Central memory CD4-positive, alpha-beta T cell (primary cell): ENCODE data around the gene NPIPA5.
"Not testable (repeated sequence)": the region's sequence is repeated elsewhere in the genome, so short reads cannot be mapped to it uniquely, and the experiment has no call there.

ENCODE experiments used
- DNase-seq: peaks from one replicate; pipeline ENCODE4 v3.0.0; 2022
- total RNA-seq, 3 experiments: gene quantifications; one replicate each; lab custom pipeline; 2026; lab: John Stamatoyannopoulos, UW

Gene NPIPA5
- 0.04 to 1.7 (median 0.11) reads per million in 3 experiments for total RNA-seq

DNA sequence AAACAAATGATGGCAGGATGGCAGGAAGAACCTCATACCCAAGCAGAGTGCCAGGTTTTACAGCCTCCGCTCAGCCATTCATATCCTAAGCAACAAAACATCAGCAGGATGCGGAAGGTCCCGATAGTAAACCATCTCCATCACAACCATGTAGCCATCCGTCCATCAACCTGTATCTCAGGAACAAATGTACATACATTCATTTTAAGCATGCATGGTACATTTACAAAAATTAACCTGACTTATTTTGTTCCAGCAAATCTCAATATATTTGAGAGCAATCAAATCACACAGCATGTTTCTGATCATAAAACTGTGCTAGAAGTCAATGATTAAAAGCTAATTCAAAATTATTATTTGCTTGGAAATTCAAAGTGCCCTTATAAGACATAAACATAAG is at the start of gene NPIPA5:
Gene NPIPA5, minus strand, starts transcription at position 101 of the 400 bp plus-strand sequence. Its CDS starts 0 bp downstream, at position 101.
- not testable (repeated sequence) for DNase-seq

DNA sequence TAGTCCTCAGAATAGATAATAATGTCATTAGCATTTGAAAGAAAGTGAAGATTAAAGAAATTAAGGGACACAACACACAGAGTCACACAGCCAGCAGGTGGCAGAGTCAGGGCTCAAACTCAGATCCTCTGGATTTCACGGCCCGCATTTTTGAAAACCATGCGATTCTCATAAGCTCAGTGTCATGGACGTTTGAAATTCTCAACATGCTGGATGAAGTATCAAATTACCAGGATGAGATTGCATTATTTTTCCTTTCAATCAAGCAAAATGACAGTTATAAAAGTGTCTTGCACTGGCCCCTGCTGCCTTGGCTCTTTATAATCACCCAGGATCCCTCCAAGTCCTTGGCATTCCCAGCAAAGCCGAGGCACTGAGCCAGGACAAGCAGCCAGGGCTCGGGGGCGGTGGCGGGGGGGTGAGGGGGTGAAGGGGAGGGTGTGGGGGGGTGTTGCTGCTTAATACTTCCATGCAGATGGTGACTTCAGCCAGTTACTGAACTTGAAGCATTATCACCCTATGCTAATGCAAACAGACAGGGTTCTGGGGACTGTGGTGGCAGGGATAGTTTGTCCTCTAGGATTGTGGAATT is 49.6 kb upstream of the NPIPA5 start:
- DNase-seq = peak; percentile 26

DNA sequence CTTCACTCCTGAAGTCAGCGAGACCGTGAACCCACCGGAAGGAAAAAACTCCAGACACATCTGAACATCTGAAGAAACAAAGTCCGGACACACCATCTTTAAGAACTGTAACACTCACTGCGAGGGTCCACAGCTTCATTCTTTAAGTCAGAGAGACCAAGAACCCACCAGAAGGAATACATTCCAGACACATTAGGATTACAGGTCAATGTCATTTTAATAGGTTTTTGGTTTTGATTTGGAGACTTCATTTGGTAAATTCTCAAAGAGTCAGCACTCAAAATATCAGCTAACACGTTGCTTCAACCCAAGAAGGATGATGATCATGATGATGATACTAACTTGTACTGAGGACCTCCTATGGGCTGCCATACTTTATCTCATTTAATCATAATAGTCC is 48.7 kb upstream of the NPIPA5 start:
- no peak for DNase-seq

DNA sequence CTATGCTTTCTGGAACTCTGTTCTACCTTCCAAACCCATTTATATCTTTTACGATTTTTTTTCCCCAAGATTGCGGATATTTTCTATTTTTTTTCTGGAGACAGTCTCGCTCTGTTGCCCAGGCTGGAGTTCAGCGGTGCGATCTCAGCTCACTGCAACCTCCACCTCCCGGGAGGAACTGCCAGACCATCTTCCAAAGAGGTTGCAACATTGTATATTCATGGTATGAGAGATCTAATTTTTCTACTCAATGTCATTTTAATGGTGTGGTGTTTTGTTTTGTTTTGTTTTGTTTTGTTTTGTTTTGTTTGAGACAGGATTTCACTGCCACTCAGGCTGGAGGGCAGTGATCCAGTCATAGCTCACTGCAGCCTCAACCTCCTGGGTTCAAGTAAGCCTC is 47.8 kb upstream of the NPIPA5 start:
- DNase-seq = no peak

GRCh38 chr16:15422222-15422621 is 44.1 kb upstream of the NPIPA5 start:
- DNase-seq = no peak

- not testable (repeated sequence) for DNase-seq
Measured at GRCh38 chr16:15421696-15422095, 43.6 kb upstream of the NPIPA5 start.

GRCh38 chr16:15418206-15418605 is 40.1 kb upstream of the NPIPA5 start:
- no peak for DNase-seq

DNA sequence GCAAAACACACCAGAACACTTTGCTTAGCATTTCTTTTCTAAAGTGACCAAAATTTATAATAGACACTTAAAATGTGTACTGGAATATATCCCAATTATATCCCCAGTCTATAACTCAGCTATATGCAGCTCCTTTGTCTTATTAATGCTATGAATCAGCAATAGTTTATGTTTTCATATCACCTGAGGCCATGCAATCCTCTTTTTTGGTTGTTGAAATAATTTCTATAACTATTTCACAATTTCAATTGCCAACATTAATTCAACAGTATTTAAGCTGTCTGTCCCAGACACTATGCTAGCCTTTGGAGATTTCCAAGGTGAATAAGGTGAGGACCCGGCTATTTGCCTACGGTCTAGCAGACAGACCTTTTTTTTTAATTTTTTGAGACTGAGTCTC is 39.1 kb upstream of the NPIPA5 start:
- no peak for DNase-seq

DNA sequence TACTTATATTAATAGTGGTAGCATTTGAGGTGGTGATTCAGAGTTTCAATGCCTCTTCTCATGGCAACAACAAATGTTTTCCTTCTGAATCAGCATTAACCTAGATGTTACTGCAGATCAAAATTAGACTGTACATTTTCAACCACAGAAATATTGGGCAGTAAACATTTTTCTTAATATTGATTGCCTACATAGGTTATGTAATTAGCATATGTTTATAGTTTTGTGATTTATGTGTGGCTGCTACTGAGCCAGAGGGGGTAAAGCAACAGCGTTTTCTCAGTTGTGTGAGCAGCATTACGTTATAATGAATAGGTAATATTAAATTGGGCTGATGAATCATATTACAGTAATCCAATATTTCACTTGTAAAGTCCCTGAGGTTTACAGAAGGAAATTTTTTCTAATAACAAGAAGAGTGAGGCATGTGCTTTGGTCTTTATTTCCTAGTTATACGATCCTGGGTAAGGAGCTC is 37.5 kb upstream of the NPIPA5 start:
- no peak for DNase-seq

DNA sequence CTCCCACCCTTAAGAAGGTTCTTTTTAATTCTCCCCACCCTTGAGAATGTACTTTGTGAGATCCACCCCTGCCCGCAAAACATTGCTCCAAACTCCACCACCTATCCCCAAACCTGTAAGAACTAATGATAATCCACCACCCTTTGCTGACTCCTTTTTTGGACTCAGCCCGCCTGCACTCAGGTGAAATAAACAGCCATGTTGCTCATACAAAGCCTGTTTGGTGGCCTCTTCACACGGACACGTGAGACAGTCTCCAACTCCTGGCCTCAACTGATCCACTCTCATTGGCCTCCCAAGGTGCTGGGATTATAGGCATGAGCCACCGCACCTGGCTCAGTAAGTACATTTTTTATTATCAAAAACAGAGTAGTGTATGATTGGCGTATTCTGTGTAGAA is 31.4 kb upstream of the NPIPA5 start:
- not testable (repeated sequence) for DNase-seq

- DNase-seq = not testable (repeated sequence)
Measured at GRCh38 chr16:15407756-15408155, 29.7 kb upstream of the NPIPA5 start.

DNA sequence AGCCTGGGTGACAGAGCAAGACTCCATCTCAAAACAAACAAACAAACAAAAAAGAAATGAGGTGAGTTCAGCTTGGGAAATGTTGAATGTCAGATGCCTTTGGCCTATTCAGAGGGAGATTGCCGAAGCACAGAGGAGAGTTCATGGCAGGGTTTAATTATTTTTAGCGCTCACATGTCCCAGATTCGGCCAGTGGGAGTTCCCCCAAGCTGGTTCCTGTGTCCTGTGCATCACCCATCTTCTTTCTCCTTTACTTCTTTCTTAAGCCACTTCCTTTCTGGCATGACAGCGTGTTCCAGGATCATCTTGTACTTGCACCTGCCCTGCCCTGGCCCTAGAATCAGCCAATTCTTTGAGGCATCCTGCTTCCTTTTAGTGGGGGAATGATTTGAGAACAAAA is 26.7 kb upstream of the NPIPA5 start:
- no peak for DNase-seq

DNA sequence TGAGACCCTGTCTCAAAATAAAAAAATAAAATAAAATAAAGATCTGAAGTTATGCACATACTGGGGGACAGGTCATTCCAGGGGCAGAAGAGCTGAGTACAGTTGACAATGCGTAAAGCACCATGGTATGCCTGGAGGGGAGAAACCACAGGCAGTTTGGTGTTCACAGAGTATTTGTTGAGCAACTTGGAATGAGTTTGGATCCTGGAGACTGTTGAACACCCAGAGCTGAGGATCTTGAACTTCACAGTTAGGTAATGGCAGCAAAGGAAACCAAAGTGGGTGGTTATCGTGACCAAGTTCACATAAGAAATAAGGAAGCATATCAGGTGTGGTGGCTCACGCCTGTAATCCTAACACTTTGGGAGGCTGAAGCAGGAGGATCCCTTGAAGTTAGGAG is 26.0 kb upstream of the NPIPA5 start:
- DNase-seq = not testable (repeated sequence)

GRCh38 chr16:15403392-15403995 is 25.4 kb upstream of the NPIPA5 start:
- no peak for DNase-seq

GRCh38 chr16:15401972-15402371 is 23.9 kb upstream of the NPIPA5 start:
- no peak for DNase-seq

- not testable (repeated sequence) for DNase-seq
Measured at GRCh38 chr16:15400314-15400713, 22.2 kb upstream of the NPIPA5 start.

- no peak for DNase-seq
Measured at GRCh38 chr16:15399317-15399716, 21.2 kb upstream of the NPIPA5 start.

DNA sequence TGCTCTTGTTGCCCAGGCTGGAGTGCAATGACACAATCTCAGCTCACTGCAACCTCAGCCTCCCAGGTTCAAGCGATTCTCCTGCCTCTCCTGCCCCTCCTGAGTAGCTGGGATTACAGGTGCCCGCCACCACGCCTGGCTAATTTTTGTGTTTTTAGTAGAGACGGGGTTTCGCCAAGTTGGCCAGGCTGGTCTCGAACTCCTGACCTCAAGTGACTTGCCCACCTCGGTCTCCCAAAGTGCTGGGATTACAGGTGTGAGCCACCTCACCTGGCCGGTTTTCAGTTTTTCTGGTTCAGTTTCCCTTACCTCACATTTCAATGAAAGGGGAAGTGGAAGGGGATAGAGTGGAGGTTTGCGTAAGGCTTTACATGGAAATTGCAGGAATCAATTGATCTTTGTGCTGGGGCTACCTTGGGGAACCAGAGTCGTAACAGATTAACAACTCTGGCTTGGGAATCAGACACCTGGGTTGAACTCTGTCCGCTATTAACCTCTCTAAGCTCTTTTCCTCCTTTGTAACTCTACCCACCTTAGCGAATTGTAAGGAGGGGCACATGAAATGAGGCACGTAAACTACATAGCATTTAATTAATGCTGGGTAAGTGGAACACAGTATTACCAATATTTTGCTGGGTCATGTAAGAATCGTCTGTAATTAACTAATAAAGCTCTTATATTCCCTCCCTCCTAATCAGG is 20.7 kb upstream of the NPIPA5 start:
- DNase-seq = no peak

GRCh38 chr16:15396948-15397594 is 19.0 kb upstream of the NPIPA5 start:
- no peak for DNase-seq

DNA sequence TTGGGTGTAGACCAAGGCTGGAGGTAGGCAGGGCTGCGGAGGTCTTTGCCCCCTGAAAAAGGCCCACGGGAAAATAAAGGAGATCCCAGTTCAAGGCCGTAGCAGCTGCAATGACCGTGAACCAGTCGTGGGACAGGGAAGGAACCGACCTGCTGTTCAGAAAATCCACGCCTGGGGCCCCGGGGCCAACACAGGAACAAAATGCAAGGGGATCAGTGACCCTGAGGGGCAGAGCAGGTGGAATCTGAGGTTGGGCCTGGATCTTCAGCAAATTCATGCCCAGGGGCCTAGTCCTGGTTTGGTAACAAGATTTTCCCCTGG is 18.4 kb upstream of the NPIPA5 start:
- DNase-seq = not testable (repeated sequence)

GRCh38 chr16:15395631-15396508 is 17.8 kb upstream of the NPIPA5 start, which contains the start of gene MPV17L:
Gene MPV17L (plus strand): TSS chr16:15395754. CDS start chr16:15395898, 144 bp downstream.
- not testable (repeated sequence) for DNase-seq

- DNase-seq = not testable (repeated sequence)
Measured at GRCh38 chr16:15393025-15393424, 14.9 kb upstream of the NPIPA5 start.
